ENCODE data around the gene MTX2.
A peak's percentile ranks its signal among the peaks of the same experiment; 100 is the strongest.
"Not testable (repeated sequence)": the region's sequence is repeated elsewhere in the genome, so short reads cannot be mapped to it uniquely, and the experiment has no call there.

The MTX2 gene

GRCh38 chr2:176285321-176285720, 16.1 kb downstream of the MTX2 start:
- no peak for DNase-seq (ENCODE audit: low read depth, low spot score)

GRCh38 chr2:176291335-176291734, 22.1 kb downstream of the MTX2 start:
- no peak for DNase-seq (ENCODE audit: low read depth, low spot score)

DNA sequence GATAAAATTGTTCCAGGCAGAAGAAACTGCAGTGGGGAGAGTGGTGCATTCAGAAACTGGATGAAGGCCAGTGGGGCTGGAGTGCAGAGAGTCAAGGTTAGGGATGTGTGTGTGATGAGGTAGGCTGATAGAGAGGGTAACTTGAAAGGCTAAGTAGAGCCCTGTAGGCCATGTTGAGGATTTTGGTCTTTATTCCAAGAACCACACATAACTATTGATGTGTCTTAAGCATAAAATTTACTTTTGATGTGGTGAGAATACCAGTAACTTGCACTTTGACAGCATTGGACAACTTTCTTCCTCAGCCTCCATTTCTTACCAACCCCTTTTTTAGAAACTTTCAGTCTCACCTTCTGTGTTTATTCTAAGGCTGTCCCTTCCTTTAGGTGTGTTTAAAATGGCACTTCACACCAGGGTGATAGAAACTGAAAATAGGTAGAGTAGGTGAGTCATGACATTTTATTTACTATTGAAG, 22.6 kb downstream of the MTX2 start:
- DNase-seq (ENCODE audit: low read depth, low spot score), result no peak

GRCh38 chr2:176292608-176293007, 23.4 kb downstream of the MTX2 start:
- DNase-seq (ENCODE audit: low read depth, low spot score), result no peak

DNA sequence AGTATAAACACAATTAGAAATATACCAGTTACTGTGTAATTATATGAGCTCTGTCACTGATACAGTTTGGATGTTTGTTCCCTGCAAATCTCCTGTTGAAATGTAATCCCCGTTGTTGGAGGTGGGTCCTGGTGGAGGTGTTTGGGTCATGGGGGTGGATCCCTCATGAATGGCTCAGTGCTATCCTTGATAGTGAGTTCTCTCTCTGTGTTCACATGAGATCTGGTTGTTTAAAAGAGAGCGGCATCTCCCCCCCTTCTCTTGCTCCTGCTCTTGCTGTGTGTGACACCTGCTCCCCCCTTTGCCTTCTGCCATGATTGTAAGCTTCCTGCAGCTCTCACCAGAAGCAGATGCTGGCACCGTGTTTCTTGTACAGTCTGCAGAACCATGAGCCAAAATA, 24.1 kb downstream of the MTX2 start:
- no peak for DNase-seq (ENCODE audit: low read depth, low spot score)

GRCh38 chr2:176297067-176297466, 27.8 kb downstream of the MTX2 start:
- no peak for DNase-seq (ENCODE audit: low read depth, low spot score)

DNA sequence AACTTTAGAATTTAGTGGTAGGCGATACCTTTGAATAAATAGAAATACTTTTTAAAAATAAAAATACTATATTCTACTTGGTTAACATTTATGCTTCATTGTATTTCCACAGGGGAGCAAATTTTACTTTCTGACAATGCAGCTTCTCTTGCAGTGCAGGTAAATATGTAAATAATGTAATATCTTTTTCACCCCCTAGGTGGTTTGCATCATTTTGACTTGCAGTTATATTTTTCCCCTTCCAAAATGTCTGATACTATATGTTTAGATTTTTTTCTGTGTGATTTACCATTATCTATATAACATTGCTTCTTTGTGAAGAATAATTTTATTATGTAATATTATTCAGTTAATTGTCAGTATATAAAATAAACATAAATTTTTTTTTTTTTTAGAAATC, 28.5 kb downstream of the MTX2 start:
- DNase-seq (ENCODE audit: low read depth, low spot score), result no peak

DNA sequence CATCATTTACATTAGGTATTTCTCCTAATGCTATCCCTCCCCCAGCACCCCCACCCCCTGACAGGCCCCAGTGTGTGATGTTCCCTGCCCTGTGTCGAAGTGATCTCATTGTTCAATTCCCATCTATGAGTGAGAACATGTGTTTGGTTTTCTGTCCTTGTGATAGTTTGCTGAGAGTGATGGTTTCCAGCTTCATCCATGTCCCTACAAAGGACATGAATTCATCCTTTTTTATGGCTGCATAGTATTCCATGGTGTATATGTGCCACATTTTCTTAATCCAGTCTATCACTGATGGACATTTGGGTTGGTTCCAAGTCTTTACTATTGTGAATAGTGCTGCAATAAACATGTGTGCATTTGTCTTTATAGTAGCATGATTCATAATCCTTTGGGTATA, 36.8 kb downstream of the MTX2 start:
- DNase-seq (ENCODE audit: low read depth, low spot score), result not testable (repeated sequence)

GRCh38 chr2:176317199-176317598, 48.0 kb downstream of the MTX2 start:
- DNase-seq (ENCODE audit: low read depth, low spot score), result no peak

- no peak for DNase-seq (ENCODE audit: low read depth, low spot score)
Measured at GRCh38 chr2:176317623-176318065, 48.4 kb downstream of the MTX2 start.

DNA sequence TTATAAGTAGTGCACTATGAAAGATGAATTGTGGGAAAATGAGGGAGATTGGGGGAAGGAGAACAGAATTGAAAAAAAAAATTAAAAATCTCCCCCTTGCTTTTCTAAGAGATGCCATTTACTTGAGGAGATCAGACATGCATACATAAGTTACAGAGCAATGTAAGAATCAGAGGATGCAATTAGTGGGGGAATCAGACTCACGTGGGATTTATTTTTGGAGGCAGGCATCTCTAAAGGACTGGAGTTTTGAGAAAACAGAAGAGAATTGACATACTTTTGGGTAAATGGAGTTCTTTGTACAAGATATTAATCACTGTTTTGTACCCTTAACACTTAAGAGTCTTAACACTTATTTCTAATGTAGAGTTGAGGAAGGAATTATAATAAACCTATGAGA, 52.7 kb downstream of the MTX2 start:
- no peak for DNase-seq (ENCODE audit: low read depth, low spot score)

- no peak for DNase-seq (ENCODE audit: low read depth, low spot score)
Measured at GRCh38 chr2:176324862-176325261, 55.6 kb downstream of the MTX2 start.

GRCh38 chr2:176325732-176326131, 56.5 kb downstream of the MTX2 start:
- peak; percentile 77 for DNase-seq (ENCODE audit: low read depth, low spot score)

DNA sequence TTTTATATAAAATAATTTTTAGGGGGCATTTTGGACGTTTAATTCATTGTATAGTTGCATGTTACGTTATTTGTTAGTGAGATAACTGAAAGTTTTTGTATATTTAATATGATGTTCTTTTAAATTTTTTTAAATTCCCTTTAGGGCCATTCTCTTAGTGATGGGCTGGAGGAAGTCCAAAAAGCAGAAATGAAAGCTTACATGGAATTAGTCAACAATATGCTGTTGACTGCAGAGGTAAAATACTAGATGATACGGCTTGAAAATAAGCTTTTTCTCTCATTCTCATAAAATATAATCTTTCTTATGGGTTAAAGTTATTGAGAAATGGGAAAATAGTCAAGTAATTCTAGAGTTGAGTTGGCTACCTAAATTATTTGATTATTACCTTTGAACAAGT, 58.9 kb downstream of the MTX2 start:
- no peak for DNase-seq (ENCODE audit: low read depth, low spot score)

GRCh38 chr2:176330612-176331011, 61.4 kb downstream of the MTX2 start:
- DNase-seq (ENCODE audit: low read depth, low spot score), result no peak

- no peak for DNase-seq (ENCODE audit: low read depth, low spot score)
Measured at GRCh38 chr2:176331646-176332045, 62.4 kb downstream of the MTX2 start.

DNA sequence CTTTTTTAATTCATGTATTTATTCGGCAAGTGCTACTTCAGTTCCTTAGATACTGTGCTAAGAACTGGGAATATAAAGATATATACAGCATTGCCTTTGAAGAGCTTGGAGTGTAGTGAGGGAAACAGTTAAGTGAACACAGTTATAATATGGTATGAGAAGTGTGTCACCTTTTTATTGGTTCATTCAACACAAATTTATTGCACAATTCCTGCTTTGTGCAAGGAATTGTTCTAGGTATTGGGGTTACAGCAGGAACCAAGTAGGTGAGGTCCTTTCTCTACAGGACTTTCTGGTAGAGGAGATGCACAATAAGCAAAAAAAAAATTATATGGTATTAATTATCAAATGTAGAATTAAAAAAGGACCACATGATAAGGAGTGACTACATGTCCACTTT, 65.5 kb downstream of the MTX2 start:
- DNase-seq (ENCODE audit: low read depth, low spot score), result no peak

DNA sequence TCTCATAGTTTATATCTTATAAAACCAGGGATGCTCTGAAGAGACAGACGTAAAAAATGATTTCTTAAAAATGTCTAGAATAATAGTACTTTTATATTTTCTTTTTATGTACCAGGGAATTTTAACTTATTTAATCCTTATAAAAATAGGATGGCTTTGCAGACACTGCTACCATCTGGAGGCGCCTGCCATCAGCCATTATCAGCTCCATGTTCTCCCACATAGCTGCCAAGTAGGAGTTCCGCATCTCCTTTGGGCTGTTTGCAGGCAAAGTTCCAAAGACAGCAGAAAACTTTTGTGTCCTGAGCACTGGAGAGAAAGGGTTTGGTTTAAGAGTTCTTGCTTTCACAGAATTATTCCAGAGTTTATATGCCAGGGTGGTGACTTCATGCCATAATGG, 69.2 kb downstream of the MTX2 start:
- DNase-seq (ENCODE audit: low read depth, low spot score), result no peak

GRCh38 chr2:176339208-176339607, 70.0 kb downstream of the MTX2 start:
- no peak for DNase-seq (ENCODE audit: low read depth, low spot score)

- no peak for DNase-seq (ENCODE audit: low read depth, low spot score)
Measured at GRCh38 chr2:176356251-176356650, 87.0 kb downstream of the MTX2 start.

- no peak for DNase-seq (ENCODE audit: low read depth, low spot score)
Measured at GRCh38 chr2:176364273-176364977, 95.2 kb downstream of the MTX2 start.

DNA sequence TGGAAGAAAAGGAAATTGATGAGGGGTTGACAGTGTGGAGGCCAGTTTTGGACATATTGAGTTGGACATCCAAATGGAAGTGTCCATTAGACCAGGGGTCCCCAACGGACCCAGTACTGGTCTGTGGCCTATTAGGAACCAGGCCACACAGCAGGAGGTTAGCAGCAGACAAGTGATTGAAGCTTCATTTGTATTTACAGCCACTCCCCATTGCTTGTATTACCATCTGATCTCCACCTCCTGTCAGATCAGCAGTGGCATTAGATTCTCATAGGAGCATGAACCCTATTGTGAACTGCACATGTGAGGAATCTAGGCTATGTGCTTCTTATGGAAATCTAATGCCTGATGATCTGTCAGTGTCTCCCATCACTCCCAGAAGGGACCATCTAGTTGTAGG, 99.1 kb downstream of the MTX2 start:
- no peak for DNase-seq (ENCODE audit: low read depth, low spot score)

DNA sequence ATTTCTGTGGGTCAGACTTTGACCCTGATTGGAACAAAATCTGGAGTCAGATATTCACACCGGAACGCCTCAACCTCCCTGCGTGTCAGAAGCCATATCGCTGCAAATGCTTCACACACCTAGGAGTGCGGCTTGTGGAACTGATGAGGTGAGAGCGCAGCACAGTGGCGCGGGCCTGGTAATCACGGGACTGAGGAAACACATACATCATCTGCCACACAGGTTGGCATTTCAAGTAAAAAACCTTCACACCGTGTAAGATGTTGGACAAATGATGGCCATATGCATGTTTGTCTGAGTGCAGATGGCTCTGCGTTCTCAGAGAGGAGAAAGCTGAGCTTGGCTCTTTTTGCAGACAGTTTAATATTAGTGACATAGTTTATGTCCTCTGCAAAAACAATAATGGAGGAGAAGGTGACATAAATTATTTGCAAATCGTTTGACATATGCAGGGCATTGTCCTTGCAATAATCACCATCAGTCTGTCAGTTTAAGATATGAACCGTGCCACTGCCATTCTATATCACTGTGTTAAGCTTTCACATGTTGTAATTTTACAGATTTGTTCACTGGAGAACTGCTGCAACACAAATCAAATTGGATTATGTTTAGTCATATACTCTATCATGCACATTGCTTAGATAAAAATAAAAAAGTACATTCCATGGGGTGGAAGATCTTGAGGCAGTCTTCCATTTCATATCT, 101.4 kb downstream of the MTX2 start:
- no peak for DNase-seq (ENCODE audit: low read depth, low spot score)

Measured in ELF-1 (cell line).